ENCODE results near the gene P2RX3.

- TF ChIP-seq, protein P1, sequence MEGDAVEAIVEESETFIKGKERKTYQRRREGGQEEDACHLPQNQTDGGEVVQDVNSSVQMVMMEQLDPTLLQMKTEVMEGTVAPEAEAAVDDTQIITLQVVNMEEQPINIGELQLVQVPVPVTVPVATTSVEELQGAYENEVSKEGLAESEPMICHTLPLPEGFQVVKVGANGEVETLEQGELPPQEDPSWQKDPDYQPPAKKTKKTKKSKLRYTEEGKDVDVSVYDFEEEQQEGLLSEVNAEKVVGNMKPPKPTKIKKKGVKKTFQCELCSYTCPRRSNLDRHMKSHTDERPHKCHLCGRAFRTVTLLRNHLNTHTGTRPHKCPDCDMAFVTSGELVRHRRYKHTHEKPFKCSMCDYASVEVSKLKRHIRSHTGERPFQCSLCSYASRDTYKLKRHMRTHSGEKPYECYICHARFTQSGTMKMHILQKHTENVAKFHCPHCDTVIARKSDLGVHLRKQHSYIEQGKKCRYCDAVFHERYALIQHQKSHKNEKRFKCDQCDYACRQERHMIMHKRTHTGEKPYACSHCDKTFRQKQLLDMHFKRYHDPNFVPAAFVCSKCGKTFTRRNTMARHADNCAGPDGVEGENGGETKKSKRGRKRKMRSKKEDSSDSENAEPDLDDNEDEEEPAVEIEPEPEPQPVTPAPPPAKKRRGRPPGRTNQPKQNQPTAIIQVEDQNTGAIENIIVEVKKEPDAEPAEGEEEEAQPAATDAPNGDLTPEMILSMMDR (IDR thresholded peaks at IDR 0.05; ENCODE audit: insufficient read depth, low read depth, low read length) = no peak
- no peak for TF ChIP-seq EZH2 (IDR thresholded peaks at IDR 0.05; ENCODE audit: insufficient read depth, low read length)
These were observed 27.5 kb upstream of the P2RX3 start for GRCh38 chr11:57310630-57311086.

Data from astrocyte (in vitro differentiated cells and primary cell).